ENCODE data around the gene MAP3K1. TPM values are rescaled to one million over a fixed set of nuclear protein-coding genes. Genes with fewer than 3 reads are reported as not detected.

The MAP3K1 gene
- total RNA-seq, 1 experiment from 2014 or later, result 8.5 TPM

GRCh38 chr5:56850423-56850822 lies 35.1 kb downstream of the MAP3K1 start:
- H3K27me3 ChIP-seq (ENCODE audit: insufficient read depth, low read length), result no peaks in the 10 kb centered on the region
- TF ChIP-seq SP1 (IDR thresholded peaks at IDR 0.05; ENCODE audit: low read depth) (no peak), EGR1 (IDR thresholded peaks at IDR 0.05; ENCODE audit: low read depth) (no peak), JUND (IDR thresholded peaks at IDR 0.05) (no peak), EZH2phosphoT487 (IDR thresholded peaks at IDR 0.05; ENCODE audit: borderline replicate concordance) (no peak), TCF7L2 (IDR thresholded peaks at IDR 0.05; ENCODE audit: borderline replicate concordance, extremely low read depth, insufficient read depth, insufficient read length) (no peak), RAD21 (IDR thresholded peaks at IDR 0.05; ENCODE audit: low read depth) (no peak), SRF (IDR thresholded peaks at IDR 0.05; ENCODE audit: low read depth) (no peak), ELF1 (IDR thresholded peaks at IDR 0.05; ENCODE audit: borderline replicate concordance, low read depth) (no peak), EZH2 (IDR thresholded peaks at IDR 0.05) (no peak), YY1 (IDR thresholded peaks at IDR 0.05; ENCODE audit: extremely low read depth, insufficient replicate concordance, low read depth, low read length) (no peak), SIN3A (IDR thresholded peaks at IDR 0.05; ENCODE audit: low read depth) (no peak), ATF3 (IDR thresholded peaks at IDR 0.05) (no peak), ZFX (IDR thresholded peaks at IDR 0.05) (no peak), CEBPB (IDR thresholded peaks at IDR 0.05; ENCODE audit: low read depth) (no peak), CBX3 (IDR thresholded peaks at IDR 0.05; ENCODE audit: low read depth) (no peak), POLR2A (IDR thresholded peaks at IDR 0.05; ENCODE audit: borderline replicate concordance, extremely low read depth, insufficient read depth, insufficient read length) (no peak)
- TF ChIP-seq, protein P1, sequence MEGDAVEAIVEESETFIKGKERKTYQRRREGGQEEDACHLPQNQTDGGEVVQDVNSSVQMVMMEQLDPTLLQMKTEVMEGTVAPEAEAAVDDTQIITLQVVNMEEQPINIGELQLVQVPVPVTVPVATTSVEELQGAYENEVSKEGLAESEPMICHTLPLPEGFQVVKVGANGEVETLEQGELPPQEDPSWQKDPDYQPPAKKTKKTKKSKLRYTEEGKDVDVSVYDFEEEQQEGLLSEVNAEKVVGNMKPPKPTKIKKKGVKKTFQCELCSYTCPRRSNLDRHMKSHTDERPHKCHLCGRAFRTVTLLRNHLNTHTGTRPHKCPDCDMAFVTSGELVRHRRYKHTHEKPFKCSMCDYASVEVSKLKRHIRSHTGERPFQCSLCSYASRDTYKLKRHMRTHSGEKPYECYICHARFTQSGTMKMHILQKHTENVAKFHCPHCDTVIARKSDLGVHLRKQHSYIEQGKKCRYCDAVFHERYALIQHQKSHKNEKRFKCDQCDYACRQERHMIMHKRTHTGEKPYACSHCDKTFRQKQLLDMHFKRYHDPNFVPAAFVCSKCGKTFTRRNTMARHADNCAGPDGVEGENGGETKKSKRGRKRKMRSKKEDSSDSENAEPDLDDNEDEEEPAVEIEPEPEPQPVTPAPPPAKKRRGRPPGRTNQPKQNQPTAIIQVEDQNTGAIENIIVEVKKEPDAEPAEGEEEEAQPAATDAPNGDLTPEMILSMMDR (IDR thresholded peaks at IDR 0.05 in 2 of 3, conservative IDR thresholded peaks at IDR 0.05 in 1 of 3; ENCODE audit: borderline replicate concordance in 1 of 3, insufficient read depth in 1 of 3, low read depth in 2 of 3, low read length in 2 of 3), result no peak
- TF ChIP-seq, protein P2, sequence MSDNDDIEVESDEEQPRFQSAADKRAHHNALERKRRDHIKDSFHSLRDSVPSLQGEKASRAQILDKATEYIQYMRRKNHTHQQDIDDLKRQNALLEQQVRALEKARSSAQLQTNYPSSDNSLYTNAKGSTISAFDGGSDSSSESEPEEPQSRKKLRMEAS (IDR thresholded peaks at IDR 0.05), result no peak
- TF ChIP-seq, protein P3, sequence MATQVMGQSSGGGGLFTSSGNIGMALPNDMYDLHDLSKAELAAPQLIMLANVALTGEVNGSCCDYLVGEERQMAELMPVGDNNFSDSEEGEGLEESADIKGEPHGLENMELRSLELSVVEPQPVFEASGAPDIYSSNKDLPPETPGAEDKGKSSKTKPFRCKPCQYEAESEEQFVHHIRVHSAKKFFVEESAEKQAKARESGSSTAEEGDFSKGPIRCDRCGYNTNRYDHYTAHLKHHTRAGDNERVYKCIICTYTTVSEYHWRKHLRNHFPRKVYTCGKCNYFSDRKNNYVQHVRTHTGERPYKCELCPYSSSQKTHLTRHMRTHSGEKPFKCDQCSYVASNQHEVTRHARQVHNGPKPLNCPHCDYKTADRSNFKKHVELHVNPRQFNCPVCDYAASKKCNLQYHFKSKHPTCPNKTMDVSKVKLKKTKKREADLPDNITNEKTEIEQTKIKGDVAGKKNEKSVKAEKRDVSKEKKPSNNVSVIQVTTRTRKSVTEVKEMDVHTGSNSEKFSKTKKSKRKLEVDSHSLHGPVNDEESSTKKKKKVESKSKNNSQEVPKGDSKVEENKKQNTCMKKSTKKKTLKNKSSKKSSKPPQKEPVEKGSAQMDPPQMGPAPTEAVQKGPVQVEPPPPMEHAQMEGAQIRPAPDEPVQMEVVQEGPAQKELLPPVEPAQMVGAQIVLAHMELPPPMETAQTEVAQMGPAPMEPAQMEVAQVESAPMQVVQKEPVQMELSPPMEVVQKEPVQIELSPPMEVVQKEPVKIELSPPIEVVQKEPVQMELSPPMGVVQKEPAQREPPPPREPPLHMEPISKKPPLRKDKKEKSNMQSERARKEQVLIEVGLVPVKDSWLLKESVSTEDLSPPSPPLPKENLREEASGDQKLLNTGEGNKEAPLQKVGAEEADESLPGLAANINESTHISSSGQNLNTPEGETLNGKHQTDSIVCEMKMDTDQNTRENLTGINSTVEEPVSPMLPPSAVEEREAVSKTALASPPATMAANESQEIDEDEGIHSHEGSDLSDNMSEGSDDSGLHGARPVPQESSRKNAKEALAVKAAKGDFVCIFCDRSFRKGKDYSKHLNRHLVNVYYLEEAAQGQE (IDR thresholded peaks at IDR 0.05; ENCODE audit: low read depth), result no peak
- BruUV-seq (replicated peaks), result no TSS peak
- ChIA-PET CTCF (no interaction called here), POLR2A (no interaction called here), RAD21 (ENCODE audit: low non-redundant PET in 1 of 2, low total read pairs in 2 of 2, uncharacterized antibody in 2 of 2, unreplicated experiment in 2 of 2) (no interaction called here)
- no peak overlapping the region for H3K27ac ChIP-seq (ENCODE audit: low read depth, low read length)
- H3K79me2 ChIP-seq (ENCODE audit: insufficient read depth, low read length), result peaks cover 9% of the 10 kb centered on the region; the same call in 1 of the 2 replicates
- no peak overlapping the region for H3K4me3 ChIP-seq (replicated peaks in 1 of 2; ENCODE audit: low read depth in 1 of 2, low read length in 2 of 2)
- H3K4me1 ChIP-seq (ENCODE audit: control insufficient read depth in 1 of 2, insufficient read depth in 2 of 2, low read length in 2 of 2), result no peaks in the 10 kb centered on the region
- no peaks in the 10 kb centered on the region for H3K9me2 ChIP-seq (ENCODE audit: insufficient read depth)
- no peak overlapping the region for H2AFZ ChIP-seq (ENCODE audit: low read depth, low read length, poor library complexity, severe bottlenecking)
- ATAC-seq (no peak), DNase-seq (ENCODE audit: low read depth, low spot score) (no peak)
- H3K36me3 ChIP-seq (ENCODE audit: control insufficient read depth in 1 of 2, insufficient read depth in 2 of 2, low read length in 2 of 2), result no peaks in the 10 kb centered on the region
- intact Hi-C loops (cut with micrococcal nuclease), result no loop called here
- no peaks in the 10 kb centered on the region for H3K9me3 ChIP-seq (ENCODE audit: control insufficient read depth in 1 of 2, insufficient read depth in 1 of 2, low read depth in 1 of 2, low read length in 2 of 2)
- no peaks in the 10 kb centered on the region for H4K20me1 ChIP-seq (ENCODE audit: insufficient read depth)
- no peak overlapping the region for H3K4me2 ChIP-seq (ENCODE audit: low read length)
- H3K9ac ChIP-seq (ENCODE audit: low read length), result no peak overlapping the region
